Thyroid gland (tissue), 4 donors: ENCODE measurements around the gene SCAF8.

Experiments used
- CTCF ChIP-seq, 6 experiments: fragments of 200-600 bp in 3 of 6; fragments of 450-650 bp in 3 of 6; sonication (generic) in 3 of 6; IDR thresholded peaks; one replicate each; pipeline ENCODE4 v1.5.1; 2016 to 2019; ENCODE audit warnings: antibody characterized with exemption in 6 of 6, mild to moderate bottlenecking in 2 of 6, inconsistent platforms in 1 of 6, moderate library complexity in 1 of 6
- POLR2A ChIP-seq, 2 donors: fragments of 450-650 bp; IDR thresholded peaks; one replicate each; pipeline ENCODE4 v1.6.1; 2017; ENCODE audit warnings: antibody characterized with exemption in 2 of 2, mild to moderate bottlenecking in 2 of 2, moderate library complexity in 1 of 2

- no peak for TF ChIP-seq CTCF (IDR thresholded peaks at IDR 0.05)
- TF ChIP-seq POLR2A (IDR thresholded peaks at IDR 0.05) = no peak
Observed at GRCh38 chr6:154822947-154823558, 89.8 kb downstream of the SCAF8 start.
